ENCODE measurements around the gene STIP1.

Gene STIP1

GRCh38 chr11:64209563-64209843, 23.5 kb downstream of the STIP1 start:
- TF ChIP-seq YY1 (IDR thresholded peaks at IDR 0.05; ENCODE audit: insufficient read depth, insufficient read length) (no peak), ZNF274 (IDR thresholded peaks at IDR 0.05; ENCODE audit: low read depth, low read length) (no peak), SUZ12 (IDR thresholded peaks at IDR 0.05; ENCODE audit: extremely low read depth, insufficient read depth, insufficient read length) (no peak)
- H3K4me1 ChIP-seq (ENCODE audit: insufficient read depth, insufficient read length): peaks cover 20% of the 10 kb centered on the region
- DNase-seq (ENCODE audit: low read depth, low spot score): no peak
- H3K27me3 ChIP-seq (ENCODE audit: insufficient read depth, insufficient read length): no peaks in the 10 kb centered on the region
- H3K9me3 ChIP-seq (ENCODE audit: insufficient read depth, low read length): no peaks in the 10 kb centered on the region
- peaks cover 59% of the 10 kb centered on the region for H3K36me3 ChIP-seq (ENCODE audit: insufficient read depth, insufficient read length, low read length)
- H3K9ac ChIP-seq (ENCODE audit: insufficient read length, low read depth): no peak overlapping the region
- no peak overlapping the region for H3K4me3 ChIP-seq (ENCODE audit: insufficient read length, low read depth)

GRCh38 chr11:64210301-64211020, 24.5 kb downstream of the STIP1 start:
- Histone ChIP-seq H3K4me1 (ENCODE audit: insufficient read depth, insufficient read length) (peaks cover 18% of the 10 kb centered on the region), H3K9ac (ENCODE audit: insufficient read length, low read depth) (no peak overlapping the region), H3K4me3 (ENCODE audit: insufficient read length, low read depth) (no peak overlapping the region), H3K27me3 (ENCODE audit: insufficient read depth, insufficient read length) (no peaks in the 10 kb centered on the region), H3K36me3 (ENCODE audit: insufficient read depth, insufficient read length, low read length) (peaks cover 51% of the 10 kb centered on the region), H3K9me3 (ENCODE audit: insufficient read depth, low read length) (no peaks in the 10 kb centered on the region)
- DNase-seq (ENCODE audit: low read depth, low spot score): no peak
- TF ChIP-seq YY1 (IDR thresholded peaks at IDR 0.05; ENCODE audit: insufficient read depth, insufficient read length): no peak
- no peak for TF ChIP-seq SUZ12 (IDR thresholded peaks at IDR 0.05; ENCODE audit: extremely low read depth, insufficient read depth, insufficient read length)
- no peak for TF ChIP-seq ZNF274 (IDR thresholded peaks at IDR 0.05; ENCODE audit: low read depth, low read length)

- H3K36me3 ChIP-seq (ENCODE audit: insufficient read depth, insufficient read length, low read length): peaks cover 44% of the 10 kb centered on the region
- no peak for DNase-seq (ENCODE audit: low read depth, low spot score)
- peaks cover 13% of the 10 kb centered on the region for H3K4me1 ChIP-seq (ENCODE audit: insufficient read depth, insufficient read length)
- H3K9ac ChIP-seq (ENCODE audit: insufficient read length, low read depth): no peak overlapping the region
- H3K9me3 ChIP-seq (ENCODE audit: insufficient read depth, low read length): no peaks in the 10 kb centered on the region
- TF ChIP-seq ZNF274 (IDR thresholded peaks at IDR 0.05; ENCODE audit: low read depth, low read length) (no peak), YY1 (IDR thresholded peaks at IDR 0.05; ENCODE audit: insufficient read depth, insufficient read length) (no peak), SUZ12 (IDR thresholded peaks at IDR 0.05; ENCODE audit: extremely low read depth, insufficient read depth, insufficient read length) (no peak)
- no peaks in the 10 kb centered on the region for H3K27me3 ChIP-seq (ENCODE audit: insufficient read depth, insufficient read length)
- H3K4me3 ChIP-seq (ENCODE audit: insufficient read length, low read depth): no peak overlapping the region
These were observed 25.4 kb downstream of the STIP1 start for GRCh38 chr11:64211181-64211872.

DNA sequence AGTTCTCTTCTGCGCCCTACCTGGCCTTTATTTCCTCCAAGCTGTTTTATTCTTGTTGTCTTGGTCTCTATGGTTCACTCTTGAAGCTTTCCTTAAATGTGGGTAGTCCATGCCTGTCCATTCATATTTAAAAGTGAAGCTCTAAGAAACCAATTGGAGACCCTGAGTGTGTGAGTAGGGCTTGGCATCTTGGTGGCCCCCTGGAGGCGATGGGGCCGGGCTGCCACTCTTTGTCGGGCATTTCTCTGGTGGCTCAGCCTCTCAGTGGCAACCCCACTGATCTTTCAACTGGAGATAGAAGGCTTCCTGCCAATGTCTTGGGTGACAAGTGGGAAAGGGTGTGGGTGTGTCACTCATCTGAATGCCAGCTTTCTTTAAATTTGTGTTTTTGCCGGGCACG, 30.9 kb downstream of the STIP1 start:
- no peak for DNase-seq (ENCODE audit: low read depth, low spot score)
- H3K4me1 ChIP-seq (ENCODE audit: insufficient read depth, insufficient read length): no peaks in the 10 kb centered on the region
- H3K4me3 ChIP-seq (ENCODE audit: insufficient read length, low read depth): no peak overlapping the region
- H3K36me3 ChIP-seq (ENCODE audit: insufficient read depth, insufficient read length, low read length): peaks cover 38% of the 10 kb centered on the region
- H3K9me3 ChIP-seq (ENCODE audit: insufficient read depth, low read length): no peaks in the 10 kb centered on the region
- TF ChIP-seq SUZ12 (IDR thresholded peaks at IDR 0.05; ENCODE audit: extremely low read depth, insufficient read depth, insufficient read length) (no peak), YY1 (IDR thresholded peaks at IDR 0.05; ENCODE audit: insufficient read depth, insufficient read length) (no peak), ZNF274 (IDR thresholded peaks at IDR 0.05; ENCODE audit: low read depth, low read length) (no peak)
- H3K27me3 ChIP-seq (ENCODE audit: insufficient read depth, insufficient read length): no peaks in the 10 kb centered on the region
- H3K9ac ChIP-seq (ENCODE audit: insufficient read length, low read depth): no peak overlapping the region

DNA sequence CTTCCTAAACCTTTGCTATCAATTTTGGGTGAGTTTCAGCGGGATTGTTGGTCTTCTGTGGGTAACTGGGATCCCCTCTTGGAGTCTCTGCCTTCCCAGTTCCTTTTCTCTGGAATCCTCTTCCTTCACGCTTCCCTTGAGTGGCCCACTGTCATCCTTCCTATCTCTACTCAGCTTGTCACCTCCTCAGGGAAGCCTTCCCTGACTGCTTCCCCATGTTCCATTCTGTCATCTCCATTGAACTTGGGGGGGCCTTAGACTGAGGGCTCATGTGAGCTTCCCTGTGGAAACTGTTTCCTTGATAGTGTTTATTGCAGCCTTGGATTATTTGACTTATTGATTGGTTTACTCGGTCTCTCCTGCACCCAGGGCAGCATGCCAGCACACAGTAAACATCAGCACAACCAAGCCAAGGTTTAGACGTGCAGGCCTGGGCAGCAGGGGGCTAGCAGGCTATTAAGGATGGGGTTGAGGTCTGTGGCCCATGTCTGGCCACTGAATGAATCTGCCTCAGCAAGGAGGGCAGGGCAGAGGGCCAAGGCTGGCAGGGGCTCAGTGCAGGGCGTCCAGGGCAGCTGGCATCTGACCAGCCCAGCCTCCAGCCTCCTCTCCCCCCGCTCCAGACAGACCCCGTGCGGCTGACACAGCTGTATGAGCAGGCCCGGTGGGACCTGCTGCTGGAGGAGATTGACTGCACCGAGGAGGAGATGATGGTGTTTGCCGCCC, 32.8 kb downstream of the STIP1 start:
- TF ChIP-seq SUZ12 (IDR thresholded peaks at IDR 0.05; ENCODE audit: extremely low read depth, insufficient read depth, insufficient read length) (no peak), YY1 (IDR thresholded peaks at IDR 0.05; ENCODE audit: insufficient read depth, insufficient read length) (no peak), ZNF274 (IDR thresholded peaks at IDR 0.05; ENCODE audit: low read depth, low read length) (no peak)
- Histone ChIP-seq H3K4me1 (ENCODE audit: insufficient read depth, insufficient read length) (peaks cover 3% of the 10 kb centered on the region), H3K4me3 (ENCODE audit: insufficient read length, low read depth) (no peak overlapping the region), H3K9ac (ENCODE audit: insufficient read length, low read depth) (no peak overlapping the region), H3K27me3 (ENCODE audit: insufficient read depth, insufficient read length) (no peaks in the 10 kb centered on the region), H3K36me3 (ENCODE audit: insufficient read depth, insufficient read length, low read length) (peaks cover 43% of the 10 kb centered on the region), H3K9me3 (ENCODE audit: insufficient read depth, low read length) (no peaks in the 10 kb centered on the region)
- DNase-seq (ENCODE audit: low read depth, low spot score): no peak

DNA sequence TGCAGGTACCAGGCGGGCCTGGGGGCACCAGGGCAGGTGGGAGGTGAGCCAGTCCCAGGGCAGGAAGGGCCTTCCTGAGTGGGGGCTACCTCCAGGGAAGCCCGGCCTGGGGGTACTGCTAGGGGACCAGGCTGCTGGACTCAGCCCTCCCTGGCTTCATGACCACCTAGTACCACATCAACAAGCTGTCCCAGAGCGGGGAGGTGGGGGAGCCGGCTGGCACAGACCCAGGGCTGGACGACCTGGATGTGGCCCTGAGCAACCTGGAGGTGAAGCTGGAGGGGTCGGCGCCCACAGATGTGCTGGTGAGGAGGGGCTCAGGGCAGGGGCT, 33.3 kb downstream of the STIP1 start:
- Histone ChIP-seq H3K4me1 (ENCODE audit: insufficient read depth, insufficient read length) (peaks cover 3% of the 10 kb centered on the region), H3K9ac (ENCODE audit: insufficient read length, low read depth) (no peak overlapping the region), H3K9me3 (ENCODE audit: insufficient read depth, low read length) (no peaks in the 10 kb centered on the region), H3K27me3 (ENCODE audit: insufficient read depth, insufficient read length) (no peaks in the 10 kb centered on the region), H3K4me3 (ENCODE audit: insufficient read length, low read depth) (no peak overlapping the region), H3K36me3 (ENCODE audit: insufficient read depth, insufficient read length, low read length) (peaks cover 48% of the 10 kb centered on the region)
- TF ChIP-seq ZNF274 (IDR thresholded peaks at IDR 0.05; ENCODE audit: low read depth, low read length) (no peak), YY1 (IDR thresholded peaks at IDR 0.05; ENCODE audit: insufficient read depth, insufficient read length) (no peak), SUZ12 (IDR thresholded peaks at IDR 0.05; ENCODE audit: extremely low read depth, insufficient read depth, insufficient read length) (no peak)
- DNase-seq (ENCODE audit: low read depth, low spot score): no peak

DNA sequence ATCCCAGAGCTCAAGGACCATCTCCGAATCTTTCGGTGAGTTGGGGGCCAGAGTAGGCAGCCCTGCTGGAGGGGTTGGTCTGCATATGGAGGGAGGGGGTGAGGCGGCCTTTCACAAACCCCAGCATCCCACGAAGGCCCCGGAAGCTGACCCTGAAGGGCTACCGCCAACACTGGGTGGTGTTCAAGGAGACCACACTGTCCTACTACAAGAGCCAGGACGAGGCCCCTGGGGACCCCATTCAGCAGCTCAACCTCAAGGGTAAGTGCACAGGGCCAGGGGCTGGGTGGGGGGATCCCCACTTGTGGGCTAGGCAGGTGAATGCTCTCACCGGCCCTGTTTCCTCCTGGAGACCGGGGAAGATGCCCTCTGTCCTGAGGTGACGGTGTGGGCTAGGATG, 33.8 kb downstream of the STIP1 start:
- no peak overlapping the region for H3K4me3 ChIP-seq (ENCODE audit: insufficient read length, low read depth)
- H3K9ac ChIP-seq (ENCODE audit: insufficient read length, low read depth): no peak overlapping the region
- no peaks in the 10 kb centered on the region for H3K9me3 ChIP-seq (ENCODE audit: insufficient read depth, low read length)
- DNase-seq (ENCODE audit: low read depth, low spot score): no peak
- no peaks in the 10 kb centered on the region for H3K27me3 ChIP-seq (ENCODE audit: insufficient read depth, insufficient read length)
- H3K4me1 ChIP-seq (ENCODE audit: insufficient read depth, insufficient read length): peaks cover 7% of the 10 kb centered on the region
- peaks cover 52% of the 10 kb centered on the region for H3K36me3 ChIP-seq (ENCODE audit: insufficient read depth, insufficient read length, low read length)
- no peak for TF ChIP-seq YY1 (IDR thresholded peaks at IDR 0.05; ENCODE audit: insufficient read depth, insufficient read length)
